GM21619 (cell line): ENCODE measurements around the gene GRHL3.
A peak's percentile ranks its signal among the peaks of the same experiment; 100 is the strongest.

Experiments
- ATAC-seq: cut with Tn5 transposase; IDR thresholded peaks from one replicate; pipeline ENCODE4 v1.9.1; 2021; ENCODE audit not compliant: unreplicated experiment

GRHL3 gene

GRCh38 chr1:24317081-24317480 lies 2.1 kb upstream of the GRHL3 start:
- ATAC-seq, result no peak

DNA sequence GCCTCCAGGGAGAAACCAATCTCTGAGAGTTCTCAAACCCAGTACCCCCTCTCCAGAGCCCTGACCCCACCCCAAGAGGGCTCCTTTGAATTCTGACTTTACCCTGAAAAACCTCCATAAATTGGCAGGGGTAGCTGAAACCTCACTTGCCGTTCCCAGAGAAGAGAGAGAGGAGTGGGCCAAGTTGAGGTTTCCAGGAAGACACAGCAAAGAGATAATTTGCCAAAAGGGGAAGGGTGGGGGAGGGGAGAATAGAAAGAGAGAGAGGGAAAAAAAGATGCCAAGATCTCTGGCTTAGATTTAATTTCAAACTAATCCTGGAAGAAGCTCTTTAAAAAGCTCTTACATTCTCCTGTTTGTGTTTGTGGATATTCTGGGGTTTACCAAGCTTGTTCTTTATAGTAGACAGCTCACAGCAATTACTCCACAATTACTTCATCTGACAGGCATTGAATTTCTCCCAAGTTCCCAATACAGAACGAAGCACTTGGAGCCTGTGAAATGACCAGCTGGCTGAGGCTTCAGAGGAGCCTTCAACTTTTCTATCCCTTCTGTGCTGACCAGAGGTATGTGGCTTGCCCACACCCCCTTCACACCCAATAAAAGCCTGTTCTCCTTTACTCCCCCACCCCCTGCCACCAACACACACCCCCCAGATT lies 1.1 kb upstream of the GRHL3 start:
- no peak for ATAC-seq

DNA sequence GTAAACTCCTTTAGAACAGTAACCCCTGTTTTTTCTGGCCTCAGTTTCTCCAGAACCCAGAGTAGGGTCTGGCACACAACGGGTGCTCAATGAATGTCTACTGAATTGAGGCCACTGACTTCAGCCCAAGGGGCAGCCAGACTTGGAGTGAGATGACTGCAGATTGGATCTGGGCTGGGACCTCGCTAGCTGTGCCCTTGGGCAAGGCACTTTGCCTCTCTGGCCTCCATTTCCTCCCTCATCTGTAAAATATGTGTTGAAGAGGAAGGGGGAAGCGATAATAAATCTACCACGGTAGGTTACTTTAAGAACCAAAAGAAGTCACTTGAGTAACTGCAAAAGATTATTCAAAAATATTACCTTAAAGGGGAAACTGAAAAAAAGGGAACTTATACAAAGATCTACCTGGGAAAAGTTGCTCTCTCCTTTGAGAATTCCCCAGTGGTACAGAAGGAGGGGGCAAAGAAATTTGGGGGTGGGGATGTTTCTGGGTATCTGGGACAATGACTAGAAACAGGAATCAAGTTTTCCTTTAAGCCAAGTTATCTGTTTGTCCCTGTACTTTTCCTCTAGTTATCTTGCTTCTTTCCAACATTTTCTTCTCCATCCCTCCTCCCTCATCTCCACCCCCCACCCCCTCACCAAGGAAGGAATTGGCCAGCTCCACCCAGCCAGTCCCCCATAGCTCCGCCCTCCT lies 394 bp upstream of the GRHL3 start:
- ATAC-seq, result no peak

GRCh38 chr1:24319962-24320361 lies 805 bp downstream of the GRHL3 start:
- no peak for ATAC-seq

GRCh38 chr1:24321126-24321525 lies 2.0 kb downstream of the GRHL3 start:
- ATAC-seq, result no peak

DNA sequence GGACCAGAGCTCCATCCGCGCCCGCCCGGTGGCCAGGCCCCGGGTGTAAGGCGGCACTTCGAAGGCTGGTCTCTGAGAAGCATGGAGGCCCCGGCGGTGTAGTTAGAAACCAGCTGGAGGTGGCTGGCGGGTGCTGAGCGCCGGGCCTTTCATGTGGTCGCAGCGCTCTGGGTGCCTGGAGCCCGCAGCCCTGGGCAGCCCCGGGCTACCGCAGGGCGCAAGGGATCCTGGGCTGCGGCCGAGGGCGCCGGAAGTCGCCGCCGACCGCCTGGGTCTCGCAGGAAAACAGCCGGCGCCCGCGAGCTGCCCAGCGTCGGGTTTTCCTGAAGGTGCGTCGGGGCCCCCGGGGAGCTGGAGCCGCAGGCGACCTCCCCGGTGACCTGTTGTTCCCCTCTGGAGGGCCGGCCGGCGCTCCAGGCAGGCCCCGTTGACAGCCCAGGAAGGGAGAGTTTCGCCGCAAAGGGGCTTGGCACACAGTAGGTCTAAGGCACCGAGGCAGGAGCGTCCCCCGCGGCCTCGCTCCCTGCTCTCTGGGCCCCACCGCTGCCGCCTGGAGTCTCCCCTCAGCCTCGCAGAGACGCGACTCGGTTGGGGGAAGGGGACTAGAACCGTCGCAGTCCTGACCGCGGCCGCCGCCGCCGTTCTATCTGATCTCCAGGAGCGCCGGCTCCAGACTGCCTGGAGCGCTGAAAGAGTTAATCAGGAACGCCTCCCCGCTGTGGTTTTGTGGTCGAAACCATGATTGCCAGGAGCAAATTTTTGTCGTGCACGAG lies 2.7 kb downstream of the GRHL3 start:
- peak; percentile 54 for ATAC-seq

DNA sequence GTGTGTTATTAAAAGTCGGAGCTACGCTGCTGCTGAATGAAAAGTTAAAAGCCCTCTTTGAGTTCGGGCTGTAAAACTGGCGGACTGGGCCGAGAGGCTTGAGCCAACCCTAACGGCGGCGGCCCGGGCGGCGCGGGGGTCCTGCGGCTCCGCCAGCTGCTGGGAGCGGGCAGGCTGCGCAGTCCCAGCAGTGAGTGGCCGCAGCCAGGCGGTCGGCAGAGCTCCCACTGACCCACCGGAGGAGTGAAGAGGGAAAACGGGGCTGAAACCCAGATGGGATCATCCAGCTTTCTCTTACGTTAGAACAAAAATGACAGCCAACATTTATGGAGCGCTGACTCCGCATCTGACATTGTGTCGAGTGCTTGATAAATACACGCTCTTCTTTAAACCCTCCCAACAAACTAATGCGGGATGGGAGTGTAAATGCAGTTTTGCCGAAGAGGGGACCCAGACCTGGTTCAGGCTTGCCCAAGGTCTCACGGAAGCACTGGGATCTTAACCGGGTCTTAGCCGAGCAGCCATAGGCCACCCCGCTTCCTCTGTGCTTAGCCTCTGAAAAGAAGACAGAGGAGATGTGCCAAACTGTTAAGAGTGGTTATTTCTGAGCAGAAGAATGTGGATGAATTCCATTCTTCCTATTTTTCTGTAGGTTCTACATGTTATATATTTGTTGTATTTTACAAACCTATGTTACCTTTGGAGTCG lies 3.5 kb downstream of the GRHL3 start:
- no peak for ATAC-seq

GRCh38 chr1:24323281-24323680 lies 4.1 kb downstream of the GRHL3 start:
- ATAC-seq, result no peak

DNA sequence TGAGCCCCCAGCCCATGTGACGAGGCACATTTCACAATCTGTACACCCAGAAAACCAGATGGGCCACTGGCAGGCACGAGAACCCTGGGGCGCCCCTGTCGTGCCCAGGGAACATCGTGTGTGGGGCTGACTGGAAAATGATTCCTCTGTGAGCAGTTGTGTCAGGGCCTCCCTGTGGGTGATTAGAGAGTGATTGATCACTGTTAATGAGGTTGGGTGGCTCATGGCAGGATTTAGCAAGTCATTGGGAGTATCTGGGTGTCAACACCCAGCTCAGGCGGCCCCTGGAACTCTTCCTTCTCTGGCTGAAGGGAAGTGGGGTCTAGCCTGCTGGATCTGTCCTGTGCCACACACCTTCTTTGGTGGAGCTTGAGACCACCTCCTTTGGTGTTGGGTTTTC lies 5.7 kb downstream of the GRHL3 start:
- no peak for ATAC-seq

DNA sequence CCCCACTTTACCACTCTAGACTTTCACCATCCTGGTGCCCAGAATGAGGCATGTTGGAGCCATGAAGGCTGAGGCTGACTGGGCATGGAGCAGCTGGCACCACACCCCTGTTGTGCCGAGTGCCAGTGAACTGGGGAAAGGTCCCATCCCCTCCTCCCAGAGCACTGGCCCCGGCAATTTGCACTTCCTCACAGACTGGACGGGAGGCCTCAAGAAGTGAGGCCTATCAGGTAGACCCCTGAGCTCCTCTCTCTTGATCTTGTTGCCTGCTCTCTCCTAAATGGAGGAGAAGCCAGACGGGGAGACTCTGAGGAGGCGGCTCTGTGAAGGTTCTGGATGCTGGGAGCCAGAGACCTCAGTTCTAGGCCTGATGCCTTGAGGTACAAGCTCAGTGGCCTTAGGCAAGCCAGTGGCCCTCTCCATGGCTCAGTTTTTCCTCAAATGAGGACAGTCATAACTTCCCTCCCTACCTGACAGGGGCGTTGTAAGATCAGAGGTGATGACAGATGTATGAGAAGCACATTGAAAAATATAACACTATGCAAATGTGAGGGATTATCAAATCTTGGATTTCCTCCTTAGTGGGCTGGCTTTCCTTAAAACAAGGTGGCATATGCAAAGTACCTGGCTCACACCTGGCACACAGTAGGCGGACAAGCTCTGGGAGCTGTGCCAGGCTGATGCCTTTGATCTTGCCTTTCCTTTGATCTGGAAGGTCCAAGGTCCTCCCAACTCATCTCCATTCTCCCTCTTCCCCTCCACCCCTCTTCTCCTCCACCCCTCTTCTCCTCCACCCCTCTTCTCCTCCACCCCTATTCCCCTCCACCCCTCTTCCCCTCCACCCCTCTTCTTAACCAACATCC lies 6.7 kb downstream of the GRHL3 start:
- no peak for ATAC-seq

DNA sequence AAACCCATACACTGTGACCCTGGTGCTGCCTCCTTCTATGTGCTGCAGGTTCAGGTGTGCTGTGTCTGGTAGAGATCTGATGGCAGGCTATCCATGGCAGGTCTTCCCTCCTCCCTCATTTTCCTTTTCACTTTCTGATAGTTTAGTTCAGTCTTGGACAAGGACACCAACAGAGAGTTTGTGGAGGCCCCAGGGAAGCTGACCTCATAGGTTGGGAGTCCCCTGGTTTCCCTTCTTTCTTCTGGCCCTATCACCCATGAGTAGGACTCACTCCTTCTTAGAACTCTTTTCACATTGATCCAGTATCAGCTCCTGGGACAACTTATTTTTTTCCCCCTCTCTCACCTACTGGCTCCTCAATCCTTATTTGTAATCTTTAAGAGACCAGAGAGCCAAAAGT lies 8.3 kb downstream of the GRHL3 start:
- no peak for ATAC-seq

- no peak for ATAC-seq
Measured at GRCh38 chr1:24327891-24328290, 8.7 kb downstream of the GRHL3 start.

DNA sequence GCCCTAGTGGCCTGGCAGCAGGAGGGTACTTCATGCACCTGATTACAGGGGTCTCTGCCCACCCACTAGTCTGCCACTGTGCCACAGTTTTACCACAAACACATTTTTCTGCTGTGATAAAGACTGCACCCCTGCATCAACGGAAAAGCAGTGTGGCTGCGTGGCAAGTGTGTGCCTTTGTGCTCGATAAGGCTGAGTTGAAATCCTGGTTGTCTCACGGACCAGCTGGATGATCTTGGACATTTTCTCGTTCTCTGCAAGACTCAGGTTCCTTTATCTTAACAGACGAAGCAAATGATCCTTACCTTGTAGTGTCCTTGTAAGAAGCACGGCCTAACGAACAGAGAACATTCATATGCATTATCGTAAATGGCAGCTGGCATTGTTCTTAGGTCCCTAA lies 10.2 kb downstream of the GRHL3 start:
- ATAC-seq, result no peak

- no peak for ATAC-seq
Measured at GRCh38 chr1:24329797-24330543, 10.8 kb downstream of the GRHL3 start.

- ATAC-seq, result no peak
Measured at GRCh38 chr1:24331961-24332673, 13.0 kb downstream of the GRHL3 start.

GRCh38 chr1:24336075-24336474 lies 16.9 kb downstream of the GRHL3 start:
- no peak for ATAC-seq

GRCh38 chr1:24337455-24337854 lies 18.3 kb downstream of the GRHL3 start:
- no peak for ATAC-seq

DNA sequence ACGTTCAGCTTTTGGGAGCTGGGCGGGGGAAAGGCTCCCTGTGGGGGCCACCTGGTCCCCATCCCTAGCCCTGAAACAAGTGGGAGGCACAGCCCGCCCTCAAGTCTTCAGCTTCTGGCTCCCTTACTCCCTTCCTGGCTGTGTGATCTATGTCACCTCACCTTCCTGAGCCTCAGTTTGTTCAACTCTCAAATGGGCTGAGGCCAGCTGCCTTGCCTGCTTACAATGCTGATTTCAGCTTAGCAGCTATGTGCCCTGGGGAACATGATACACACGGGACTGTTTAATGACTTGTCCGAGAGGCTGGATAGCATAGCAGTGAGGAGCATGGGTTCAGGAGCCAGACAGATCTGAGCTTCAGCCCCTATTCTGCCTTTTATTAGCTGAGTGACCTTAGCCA lies 19.3 kb downstream of the GRHL3 start:
- no peak for ATAC-seq

DNA sequence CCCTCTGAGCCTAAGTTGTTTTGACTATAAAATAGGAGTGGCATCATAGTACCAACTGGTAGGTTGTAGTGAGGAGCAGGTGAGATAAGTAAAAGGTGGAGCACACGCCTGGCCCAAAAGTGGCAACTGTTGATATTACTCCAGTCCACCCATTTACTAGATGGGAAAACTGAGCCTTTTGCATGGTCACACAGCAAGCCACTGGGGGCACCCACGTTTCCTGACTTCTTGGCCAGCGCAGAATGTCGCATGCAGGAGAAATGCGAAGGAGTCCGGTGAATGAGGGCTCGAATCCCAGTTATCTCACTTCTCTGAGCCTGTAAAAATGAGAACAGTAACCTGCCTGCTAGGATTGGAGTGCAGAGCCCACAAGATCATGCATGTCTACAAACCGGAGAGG lies 20.8 kb downstream of the GRHL3 start:
- no peak for ATAC-seq
